Measurements from ENCODE around the gene PKDCC.

PKDCC gene

GRCh38 chr2:42047488-42048298, at the start of gene PKDCC:
TSS of gene PKDCC (plus strand) at chr2:42048021. CDS start at chr2:42048200, 179 bp downstream.
- peak in 1 of 2 experiments; percentile 14 for DNase-seq

GRCh38 chr2:41998186-41999127, 49.4 kb upstream of the PKDCC start:
- no peak for DNase-seq

GRCh38 chr2:41999128-41999480, 48.7 kb upstream of the PKDCC start:
- DNase-seq = no peak

GRCh38 chr2:41999592-42000281, 48.1 kb upstream of the PKDCC start:
- DNase-seq = no peak

GRCh38 chr2:42001711-42002201, 46.1 kb upstream of the PKDCC start:
- no peak for DNase-seq

GRCh38 chr2:42007551-42007950, 40.3 kb upstream of the PKDCC start:
- no peak for DNase-seq

GRCh38 chr2:42008241-42008921, 39.4 kb upstream of the PKDCC start:
- DNase-seq = no peak

GRCh38 chr2:42009657-42010580, 37.9 kb upstream of the PKDCC start:
- no peak for DNase-seq

- DNase-seq = no peak
These were observed 37.0 kb upstream of the PKDCC start for GRCh38 chr2:42010743-42011298.

GRCh38 chr2:42012137-42012536, 35.7 kb upstream of the PKDCC start:
- DNase-seq = no peak

- no peak for DNase-seq
These were observed 35.2 kb upstream of the PKDCC start for GRCh38 chr2:42012651-42013050.

GRCh38 chr2:42013409-42013808, 34.4 kb upstream of the PKDCC start:
- no peak for DNase-seq

- no peak for DNase-seq
These were observed 26.4 kb upstream of the PKDCC start for GRCh38 chr2:42021464-42021863.

- DNase-seq = no peak
These were observed 22.7 kb upstream of the PKDCC start for GRCh38 chr2:42025151-42025582.

- DNase-seq = no peak
These were observed 21.5 kb upstream of the PKDCC start for GRCh38 chr2:42026272-42026671.

- DNase-seq = no peak
These were observed 19.2 kb upstream of the PKDCC start for GRCh38 chr2:42028571-42029148.

GRCh38 chr2:42029171-42029570, 18.6 kb upstream of the PKDCC start:
- no peak for DNase-seq

GRCh38 chr2:42029639-42030199, 18.1 kb upstream of the PKDCC start:
- no peak for DNase-seq

- DNase-seq = no peak
These were observed 17.5 kb upstream of the PKDCC start for GRCh38 chr2:42030200-42030759.

- DNase-seq = no peak
These were observed 17.0 kb upstream of the PKDCC start for GRCh38 chr2:42030829-42031228.
